C4-2B (cell line): Measurements from ENCODE around the gene WDR4.

ENCODE experiments used
- CTCF ChIP-seq: fragments of 450-650 bp; conservative IDR thresholded peaks from 2 replicates; pipeline ENCODE4 v1.5.1; 2017; ENCODE audit warnings: mild to moderate bottlenecking
- ZFX ChIP-seq: fragments of 450-650 bp; IDR thresholded peaks from 2 replicates; pipeline ENCODE4 v1.6.1; 2017

GRCh38 chr21:42921927-42922326 is 42.6 kb upstream of the WDR4 start:
- TF ChIP-seq ZFX (no peak), CTCF (no peak)
